ENCODE results near the gene CLEC4E.

The CLEC4E gene

GRCh38 chr12:8553088-8553627 is 12.5 kb upstream of the CLEC4E start:
- TF ChIP-seq GATA3 (IDR thresholded peaks at IDR 0.05; ENCODE audit: low read depth, low read length), result no peak
- no peak for TF ChIP-seq GATA2 (IDR thresholded peaks at IDR 0.05; ENCODE audit: low read depth, low read length)

DNA sequence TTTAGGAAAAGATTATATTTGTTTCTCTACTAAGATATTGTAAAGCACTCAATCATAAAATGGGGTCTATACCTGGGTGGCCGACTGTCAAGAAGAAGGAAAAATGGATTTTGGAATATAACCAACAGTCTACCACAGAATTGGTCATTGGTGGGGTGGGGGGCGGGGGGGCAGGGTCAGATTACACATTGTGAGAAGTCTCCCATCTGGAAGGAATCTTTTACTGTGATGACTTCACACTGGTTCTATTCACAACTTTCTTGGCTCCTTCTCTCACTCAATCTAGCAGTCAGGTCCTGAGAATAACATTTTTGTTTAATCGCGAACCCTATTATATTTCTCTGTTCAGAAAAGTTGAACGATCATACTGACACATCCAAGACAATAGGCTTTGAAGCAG is 8.7 kb upstream of the CLEC4E start:
- TF ChIP-seq GATA2 (IDR thresholded peaks at IDR 0.05; ENCODE audit: low read depth, low read length), result no peak

GRCh38 chr12:8548192-8548591 is 7.5 kb upstream of the CLEC4E start:
- TF ChIP-seq GATA2 (IDR thresholded peaks at IDR 0.05; ENCODE audit: low read depth, low read length) (no peak), GATA3 (IDR thresholded peaks at IDR 0.05; ENCODE audit: low read depth, low read length) (no peak)

GRCh38 chr12:8547645-8548044 is 6.9 kb upstream of the CLEC4E start:
- TF ChIP-seq GATA2 (IDR thresholded peaks at IDR 0.05; ENCODE audit: low read depth, low read length) (no peak), GATA3 (IDR thresholded peaks at IDR 0.05; ENCODE audit: low read depth, low read length) (no peak)

DNA sequence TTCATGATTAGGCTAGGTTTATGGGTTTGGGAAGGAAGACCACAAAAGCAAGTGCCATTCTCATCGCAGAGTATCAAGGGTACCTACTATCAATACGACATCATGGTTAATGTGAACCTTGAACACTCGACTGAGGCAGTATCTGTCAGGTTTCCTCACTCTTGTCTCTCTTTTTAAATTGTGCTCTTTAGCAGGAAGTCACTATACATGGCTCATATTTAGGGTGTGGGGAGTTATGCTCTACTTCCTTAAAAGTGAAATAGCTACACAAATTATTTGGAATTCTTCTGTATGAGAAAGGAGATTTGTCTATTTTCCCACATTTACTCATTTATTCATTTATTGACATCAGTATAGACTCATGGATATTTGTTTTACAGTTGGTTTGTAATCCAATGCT is 5.9 kb upstream of the CLEC4E start:
- TF ChIP-seq GATA3 (IDR thresholded peaks at IDR 0.05; ENCODE audit: low read depth, low read length), result no peak
- TF ChIP-seq GATA2 (IDR thresholded peaks at IDR 0.05; ENCODE audit: low read depth, low read length), result no peak

DNA sequence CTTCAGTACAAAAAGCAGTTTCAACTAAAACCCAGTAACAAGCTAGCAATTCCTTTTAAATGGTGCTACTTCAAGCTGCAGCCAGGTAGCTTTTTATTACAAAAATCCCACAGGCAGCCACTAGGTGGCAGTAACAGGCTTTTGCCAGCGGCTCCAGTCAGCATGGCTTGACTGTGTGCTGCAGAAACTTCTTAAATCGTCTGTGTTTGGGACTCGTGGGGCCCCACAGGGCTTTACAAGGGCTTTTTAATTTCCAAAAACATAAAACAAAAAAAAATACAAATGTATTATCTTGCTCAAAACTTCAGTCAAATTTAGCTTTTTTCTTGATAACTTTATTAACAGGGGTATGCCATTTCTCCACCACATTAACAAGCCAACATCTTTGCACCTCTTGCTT is 3.6 kb upstream of the CLEC4E start:
- no peak for TF ChIP-seq GATA2 (IDR thresholded peaks at IDR 0.05; ENCODE audit: low read depth, low read length)
- TF ChIP-seq GATA3 (IDR thresholded peaks at IDR 0.05; ENCODE audit: low read depth, low read length), result no peak

GRCh38 chr12:8541562-8541961 is 857 bp upstream of the CLEC4E start:
- TF ChIP-seq GATA3 (IDR thresholded peaks at IDR 0.05; ENCODE audit: low read depth, low read length) (no peak), GATA2 (IDR thresholded peaks at IDR 0.05; ENCODE audit: low read depth, low read length) (no peak)

DNA sequence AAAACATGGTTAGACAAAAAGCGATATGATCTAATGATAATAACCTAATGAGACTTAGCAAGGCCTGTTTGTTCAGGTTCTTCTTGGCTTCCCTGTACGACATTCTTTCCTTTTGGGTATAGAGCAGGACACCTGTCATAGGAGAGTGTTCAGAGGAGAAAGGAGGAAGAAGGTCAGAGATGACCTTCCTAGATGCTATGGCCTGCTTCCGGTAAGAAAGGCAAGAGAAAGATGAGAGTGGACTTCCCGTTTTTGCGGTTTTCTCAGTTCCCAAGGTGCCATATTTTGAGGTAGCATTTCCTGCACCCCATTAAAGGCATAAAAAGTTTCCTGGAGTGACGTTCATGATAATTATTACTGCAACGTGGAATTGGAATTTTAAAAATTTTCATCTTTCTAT is 8.7 kb downstream of the CLEC4E start:
- TF ChIP-seq GATA3 (IDR thresholded peaks at IDR 0.05; ENCODE audit: low read depth, low read length) (no peak), GATA2 (IDR thresholded peaks at IDR 0.05; ENCODE audit: low read depth, low read length) (no peak)

DNA sequence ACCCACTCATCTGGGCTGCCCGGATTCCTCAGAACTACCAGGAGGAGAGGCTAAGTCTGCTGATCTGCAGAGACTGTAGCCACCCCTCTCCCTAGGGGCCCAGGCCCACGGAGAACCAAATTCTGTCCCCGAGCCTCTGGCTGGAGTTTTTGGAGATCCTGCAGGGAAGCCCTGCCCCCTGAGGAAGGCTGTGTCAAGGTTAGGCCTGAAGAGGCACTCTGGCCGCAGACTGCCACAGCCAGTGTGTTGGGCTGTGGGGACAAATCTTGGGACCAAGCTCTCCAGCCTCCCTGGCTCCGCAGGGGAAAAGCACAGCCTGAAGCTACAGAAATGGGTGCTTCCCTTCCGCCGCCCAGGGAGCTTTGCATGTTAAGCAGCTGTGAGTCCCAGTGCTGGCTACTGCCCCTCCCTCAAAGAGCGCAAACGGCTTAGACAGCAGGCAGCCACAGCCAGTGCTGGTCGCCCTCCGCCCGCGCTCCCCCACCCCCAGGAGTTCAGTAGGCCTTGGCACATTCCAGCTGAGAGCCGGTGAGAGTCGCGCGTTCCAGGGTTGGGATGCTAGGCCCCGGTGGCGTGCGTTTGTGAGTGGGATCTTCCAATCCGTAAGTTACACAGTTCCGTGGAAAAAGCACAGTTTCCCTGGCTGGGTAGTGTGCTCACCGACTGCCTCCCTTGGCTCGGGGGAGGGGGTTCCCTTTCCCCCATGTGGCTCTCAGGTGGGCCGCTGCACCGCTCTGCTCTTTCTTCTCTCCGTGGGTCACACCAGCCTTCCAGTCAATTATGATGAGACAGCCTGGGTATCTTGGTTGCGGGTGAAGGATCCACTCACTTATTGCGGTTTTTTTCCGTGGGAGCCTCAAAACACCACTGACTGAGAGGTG is 13.2 kb downstream of the CLEC4E start:
- TF ChIP-seq GATA3 (IDR thresholded peaks at IDR 0.05; ENCODE audit: low read depth, low read length) (no peak), GATA2 (IDR thresholded peaks at IDR 0.05; ENCODE audit: low read depth, low read length) (no peak)

GRCh38 chr12:8519171-8519570 is 21.5 kb downstream of the CLEC4E start:
- no peak for TF ChIP-seq GATA2 (IDR thresholded peaks at IDR 0.05; ENCODE audit: low read depth, low read length)
- no peak for TF ChIP-seq GATA3 (IDR thresholded peaks at IDR 0.05; ENCODE audit: low read depth, low read length)

- TF ChIP-seq GATA2 (IDR thresholded peaks at IDR 0.05; ENCODE audit: low read depth, low read length) (no peak), GATA3 (IDR thresholded peaks at IDR 0.05; ENCODE audit: low read depth, low read length) (no peak)
These were observed 22.7 kb downstream of the CLEC4E start for GRCh38 chr12:8517971-8518370.

GRCh38 chr12:8513256-8513655 is 27.4 kb downstream of the CLEC4E start, which contains the start of gene CLEC4D:
TSS of gene CLEC4D (plus strand) at chr12:8513503. CDS start at chr12:8513733, 230 bp downstream.
- TF ChIP-seq GATA3 (IDR thresholded peaks at IDR 0.05; ENCODE audit: low read depth, low read length) (no peak), GATA2 (IDR thresholded peaks at IDR 0.05; ENCODE audit: low read depth, low read length) (no peak)

GRCh38 chr12:8508910-8509841 is 31.5 kb downstream of the CLEC4E start:
- TF ChIP-seq GATA3 (IDR thresholded peaks at IDR 0.05; ENCODE audit: low read depth, low read length) (no peak), GATA2 (IDR thresholded peaks at IDR 0.05; ENCODE audit: low read depth, low read length) (no peak)

- TF ChIP-seq GATA2 (IDR thresholded peaks at IDR 0.05; ENCODE audit: low read depth, low read length) (no peak), GATA3 (IDR thresholded peaks at IDR 0.05; ENCODE audit: low read depth, low read length) (no peak)
These were observed 32.5 kb downstream of the CLEC4E start for GRCh38 chr12:8508223-8508622.
